ENCODE measurements around the gene TMA7B.
"Not testable (repeated sequence)": the region's sequence is repeated elsewhere in the genome, so short reads cannot be mapped to it uniquely, and the experiment has no call there.

Gene TMA7B

GRCh38 chr22:39983346-39983745 is 23.1 kb downstream of the TMA7B start:
- no peak for DNase-seq (ENCODE audit: low read depth in 2 of 2)

GRCh38 chr22:39984006-39984405 is 23.8 kb downstream of the TMA7B start:
- DNase-seq (ENCODE audit: low read depth in 2 of 2): no peak

GRCh38 chr22:39984746-39985145 is 24.5 kb downstream of the TMA7B start:
- DNase-seq (ENCODE audit: low read depth in 2 of 2): no peak

GRCh38 chr22:39985383-39986035 is 25.3 kb downstream of the TMA7B start:
- DNase-seq (ENCODE audit: low read depth in 2 of 2): no peak

- no peak for DNase-seq (ENCODE audit: low read depth in 2 of 2)
These were observed 28.4 kb downstream of the TMA7B start for GRCh38 chr22:39988386-39989114.

GRCh38 chr22:39989633-39990032 is 29.4 kb downstream of the TMA7B start:
- no peak for DNase-seq (ENCODE audit: low read depth in 2 of 2)

GRCh38 chr22:39990686-39991085 is 30.5 kb downstream of the TMA7B start:
- DNase-seq (ENCODE audit: low read depth in 2 of 2): no peak

GRCh38 chr22:39991159-39991860 is 31.1 kb downstream of the TMA7B start:
- DNase-seq (ENCODE audit: low read depth in 2 of 2): no peak

GRCh38 chr22:39992088-39992826 is 32.1 kb downstream of the TMA7B start:
- DNase-seq (ENCODE audit: low read depth in 2 of 2): no peak

- not testable (repeated sequence) for DNase-seq (ENCODE audit: low read depth in 2 of 2)
These were observed 32.7 kb downstream of the TMA7B start for GRCh38 chr22:39992894-39993293.

GRCh38 chr22:39994041-39994565 is 33.9 kb downstream of the TMA7B start:
- no peak for DNase-seq (ENCODE audit: low read depth in 2 of 2)

GRCh38 chr22:39994566-39995392 is 34.6 kb downstream of the TMA7B start, which contains the start of gene FAM83F:
Gene FAM83F, plus strand, starts transcription at chr22:39994954. Its CDS starts 89 bp downstream, at chr22:39995043.
- DNase-seq (ENCODE audit: low read depth in 2 of 2): no peak

GRCh38 chr22:39995393-39996252 is 35.4 kb downstream of the TMA7B start:
- DNase-seq (ENCODE audit: low read depth in 2 of 2): no peak

GRCh38 chr22:39996732-39997131 is 36.5 kb downstream of the TMA7B start:
- no peak for DNase-seq (ENCODE audit: low read depth in 2 of 2)

- no peak for DNase-seq (ENCODE audit: low read depth in 2 of 2)
These were observed 37.2 kb downstream of the TMA7B start for GRCh38 chr22:39997421-39997820.

GRCh38 chr22:39997939-39998726 is 37.9 kb downstream of the TMA7B start:
- DNase-seq (ENCODE audit: low read depth in 2 of 2): no peak

GRCh38 chr22:39999144-39999757 is 39.1 kb downstream of the TMA7B start:
- DNase-seq (ENCODE audit: low read depth in 2 of 2): no peak

- DNase-seq (ENCODE audit: low read depth in 2 of 2): no peak
These were observed 40.0 kb downstream of the TMA7B start for GRCh38 chr22:40000171-40000570.

- no peak for DNase-seq (ENCODE audit: low read depth in 2 of 2)
These were observed 40.9 kb downstream of the TMA7B start for GRCh38 chr22:40001106-40001505.
